HG02588 (cell line): ENCODE results near the gene DGKG.

Experiments used
- ATAC-seq: cut with Tn5 transposase; IDR thresholded peaks from one replicate; pipeline ENCODE4 v1.9.1; 2021; ENCODE audit warnings: mild to moderate bottlenecking, moderate library complexity; ENCODE audit not compliant: unreplicated experiment

DGKG gene

GRCh38 chr3:186320862-186321568, 41.0 kb downstream of the DGKG start:
- ATAC-seq: no peak

GRCh38 chr3:186319945-186320344, 42.1 kb downstream of the DGKG start:
- ATAC-seq: no peak

- ATAC-seq: no peak
These were observed 43.9 kb downstream of the DGKG start for GRCh38 chr3:186318135-186318534.

- no peak for ATAC-seq
These were observed 44.6 kb downstream of the DGKG start for GRCh38 chr3:186317478-186317877.

- no peak for ATAC-seq
These were observed 45.3 kb downstream of the DGKG start for GRCh38 chr3:186316666-186317260.

- ATAC-seq: no peak
These were observed 46.3 kb downstream of the DGKG start for GRCh38 chr3:186315581-186316354.

GRCh38 chr3:186314896-186315295, 47.1 kb downstream of the DGKG start:
- ATAC-seq: no peak

- ATAC-seq: no peak
These were observed 50.6 kb downstream of the DGKG start for GRCh38 chr3:186311441-186311840.

- ATAC-seq: no peak
These were observed 53.5 kb downstream of the DGKG start for GRCh38 chr3:186308549-186308948.

- no peak for ATAC-seq
These were observed 54.3 kb downstream of the DGKG start for GRCh38 chr3:186307594-186308221.

- no peak for ATAC-seq
These were observed 56.7 kb downstream of the DGKG start for GRCh38 chr3:186305286-186305685.

GRCh38 chr3:186303965-186304364, 58.1 kb downstream of the DGKG start:
- ATAC-seq: no peak

GRCh38 chr3:186299327-186299726, 62.7 kb downstream of the DGKG start:
- no peak for ATAC-seq

- no peak for ATAC-seq
These were observed 63.2 kb downstream of the DGKG start for GRCh38 chr3:186298876-186299275.

GRCh38 chr3:186290796-186291195, 71.2 kb downstream of the DGKG start:
- ATAC-seq: no peak

- ATAC-seq: no peak
These were observed 74.3 kb downstream of the DGKG start for GRCh38 chr3:186287711-186288110.

GRCh38 chr3:186286114-186286513, 75.9 kb downstream of the DGKG start:
- ATAC-seq: no peak

GRCh38 chr3:186284661-186285060, 77.4 kb downstream of the DGKG start:
- no peak for ATAC-seq

- no peak for ATAC-seq
These were observed 77.7 kb downstream of the DGKG start for GRCh38 chr3:186284349-186284652.

- ATAC-seq: no peak
These were observed 78.2 kb downstream of the DGKG start for GRCh38 chr3:186283651-186284348.

GRCh38 chr3:186283096-186283495, 78.9 kb downstream of the DGKG start:
- no peak for ATAC-seq
